GM21529 (cell line): ENCODE data around the gene CARM1.

Experiments
- ATAC-seq: cut with Tn5 transposase; IDR thresholded peaks from one replicate; pipeline ENCODE4 v1.9.1; 2021; ENCODE audit not compliant: unreplicated experiment

The CARM1 gene

DNA sequence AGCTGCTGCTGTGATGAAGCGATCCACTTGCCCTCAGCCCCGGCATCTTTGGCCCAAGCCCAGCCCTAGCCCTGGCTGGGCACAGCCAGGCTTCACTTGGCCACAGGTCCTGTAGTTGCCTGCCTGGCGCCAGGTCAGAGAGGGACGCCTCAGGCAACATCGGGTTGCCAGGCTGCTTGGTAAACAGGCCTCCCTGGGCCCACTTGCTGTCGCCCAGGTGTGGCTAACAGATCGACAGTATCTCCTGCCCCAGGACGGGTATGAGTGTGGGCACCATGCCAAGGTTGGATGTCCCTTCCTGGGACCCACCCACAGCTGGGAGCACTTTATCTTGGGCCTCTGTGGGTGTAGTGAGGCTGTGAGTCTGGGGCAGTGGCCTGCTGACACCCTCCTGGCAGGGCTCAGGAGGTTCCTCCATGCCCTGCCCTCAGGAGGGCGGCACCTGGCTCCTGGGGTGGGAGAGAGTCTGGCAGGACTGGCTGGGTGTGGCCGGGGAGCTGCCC lies 27.8 kb downstream of the CARM1 start:
- ATAC-seq = no peak

DNA sequence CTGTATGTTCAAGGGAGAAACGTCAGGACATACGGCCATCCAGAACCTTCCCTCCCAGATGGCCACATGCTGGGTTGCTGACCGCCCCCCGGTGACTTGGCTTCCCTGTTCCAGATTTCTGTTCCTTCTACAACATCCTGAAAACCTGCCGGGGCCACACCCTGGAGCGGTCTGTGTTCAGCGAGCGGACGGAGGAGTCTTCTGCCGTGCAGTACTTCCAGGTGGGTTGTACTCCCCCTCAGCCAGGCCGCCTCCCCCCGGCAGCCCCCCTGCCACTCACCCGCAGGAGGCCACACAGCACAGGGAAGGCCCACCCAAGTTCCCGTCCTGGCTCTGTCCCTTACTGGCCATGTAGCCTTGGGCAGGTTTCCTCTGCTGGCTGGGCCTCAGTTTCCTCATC lies 36.6 kb downstream of the CARM1 start:
- ATAC-seq = no peak

DNA sequence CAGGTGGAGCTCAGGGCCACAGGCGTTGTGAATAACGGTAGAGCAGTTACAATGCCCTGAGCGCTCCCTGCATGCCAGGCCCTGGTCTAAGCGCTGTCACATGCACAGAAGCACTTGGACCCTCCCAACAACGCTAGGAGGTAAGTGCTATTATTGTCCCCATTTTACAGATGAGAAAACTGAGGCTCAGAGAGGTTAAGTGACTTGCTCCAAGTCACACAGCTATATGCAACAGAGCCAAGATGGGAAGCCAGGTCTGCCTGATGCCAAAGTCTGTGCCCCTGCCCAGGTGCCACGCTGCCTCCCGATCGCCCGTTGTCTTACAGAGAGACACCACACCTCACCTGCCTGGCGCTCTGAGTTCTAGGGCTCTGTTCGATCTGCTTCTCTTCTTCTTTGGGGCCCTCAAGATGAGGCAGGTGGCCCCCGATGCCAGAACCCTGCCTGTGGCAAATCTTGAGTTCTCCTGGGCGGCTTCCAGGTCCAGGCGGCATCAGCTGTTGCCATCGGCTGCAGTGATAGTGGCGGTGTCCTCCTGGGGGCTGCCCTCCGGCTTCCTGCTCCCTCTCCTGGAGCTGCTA lies 37.1 kb downstream of the CARM1 start:
- no peak for ATAC-seq

DNA sequence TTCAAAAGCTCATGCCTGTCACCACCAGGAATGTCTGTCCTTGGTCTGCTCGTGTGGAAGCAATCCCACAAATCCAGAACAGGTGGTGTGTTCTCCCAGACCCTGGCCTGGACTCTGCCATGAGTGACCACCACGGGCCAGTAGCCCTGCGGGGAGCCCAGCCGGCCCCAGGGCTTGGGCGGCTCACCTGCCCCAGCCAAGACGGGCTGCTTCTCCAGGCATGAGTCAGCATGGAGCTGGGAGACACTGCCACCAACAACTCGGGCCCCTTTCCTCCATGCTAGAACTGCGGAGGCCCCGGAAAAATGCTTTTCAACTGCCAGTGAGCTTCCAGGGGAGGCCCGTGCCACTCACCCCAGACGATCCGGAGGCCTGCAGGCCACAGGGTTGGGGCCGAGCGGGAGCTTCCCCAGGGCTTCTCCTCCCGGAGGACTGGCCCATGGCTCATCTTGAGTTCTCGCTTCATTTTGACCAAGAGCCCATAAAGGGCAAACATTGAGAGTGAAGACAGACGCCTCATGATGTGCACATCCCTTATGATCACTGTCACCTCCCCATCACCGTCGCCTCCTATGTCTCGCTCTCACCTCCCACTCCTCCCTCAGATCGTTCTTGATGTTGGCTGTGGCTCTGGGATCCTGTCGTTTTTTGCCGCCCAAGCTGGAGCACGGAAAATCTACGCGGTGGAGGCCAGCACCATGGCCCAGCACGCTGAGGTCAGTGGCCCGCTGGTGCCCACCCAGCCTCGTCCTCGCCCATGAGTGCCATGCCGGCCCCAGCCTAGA lies 40.4 kb downstream of the CARM1 start:
- ATAC-seq = no peak

DNA sequence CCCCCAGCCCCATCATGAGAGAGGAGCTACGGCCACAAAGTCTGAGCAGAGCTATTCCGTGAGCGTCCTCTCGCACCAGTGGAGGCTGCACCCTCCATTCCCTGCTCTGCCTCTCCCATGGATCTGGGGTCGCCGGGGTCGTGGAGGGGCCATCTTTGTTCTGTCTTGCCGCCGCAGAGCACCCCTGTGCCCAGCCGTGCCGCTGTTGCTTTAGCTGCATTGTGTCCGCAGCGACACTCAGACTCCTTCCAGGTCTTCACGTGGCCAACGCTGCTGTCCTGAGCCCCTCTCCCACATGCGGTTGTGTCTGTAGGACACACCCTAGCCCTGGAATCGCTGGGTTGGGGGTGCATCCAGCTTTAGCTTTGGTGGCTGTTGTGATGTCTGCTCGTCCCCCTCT lies 41.3 kb downstream of the CARM1 start:
- ATAC-seq = no peak

DNA sequence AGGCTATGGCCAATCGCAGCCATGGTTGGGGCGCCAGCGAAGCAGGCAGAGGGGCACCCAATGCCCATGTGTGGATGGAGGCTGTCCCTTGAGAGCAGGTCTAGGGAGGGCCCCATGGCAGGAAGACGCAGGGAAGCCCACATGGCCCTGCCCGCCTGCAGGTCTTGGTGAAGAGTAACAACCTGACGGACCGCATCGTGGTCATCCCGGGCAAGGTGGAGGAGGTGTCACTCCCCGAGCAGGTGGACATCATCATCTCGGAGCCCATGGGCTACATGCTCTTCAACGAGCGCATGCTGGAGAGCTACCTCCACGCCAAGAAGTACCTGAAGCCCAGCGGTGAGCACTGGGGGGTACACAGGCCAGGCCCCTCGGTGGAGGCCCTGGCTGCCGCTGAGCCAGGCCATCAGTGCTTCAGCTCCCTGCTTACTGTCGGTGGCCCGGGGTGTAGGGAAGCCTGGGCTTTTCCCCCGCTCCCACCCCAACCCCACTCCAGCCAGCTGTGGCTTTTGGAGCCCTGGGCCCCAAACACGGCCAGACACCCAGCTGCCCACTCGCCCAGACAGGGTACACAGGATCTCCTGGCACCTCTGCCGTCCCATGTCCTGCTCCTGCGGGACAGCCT lies 42.5 kb downstream of the CARM1 start:
- ATAC-seq = no peak

DNA sequence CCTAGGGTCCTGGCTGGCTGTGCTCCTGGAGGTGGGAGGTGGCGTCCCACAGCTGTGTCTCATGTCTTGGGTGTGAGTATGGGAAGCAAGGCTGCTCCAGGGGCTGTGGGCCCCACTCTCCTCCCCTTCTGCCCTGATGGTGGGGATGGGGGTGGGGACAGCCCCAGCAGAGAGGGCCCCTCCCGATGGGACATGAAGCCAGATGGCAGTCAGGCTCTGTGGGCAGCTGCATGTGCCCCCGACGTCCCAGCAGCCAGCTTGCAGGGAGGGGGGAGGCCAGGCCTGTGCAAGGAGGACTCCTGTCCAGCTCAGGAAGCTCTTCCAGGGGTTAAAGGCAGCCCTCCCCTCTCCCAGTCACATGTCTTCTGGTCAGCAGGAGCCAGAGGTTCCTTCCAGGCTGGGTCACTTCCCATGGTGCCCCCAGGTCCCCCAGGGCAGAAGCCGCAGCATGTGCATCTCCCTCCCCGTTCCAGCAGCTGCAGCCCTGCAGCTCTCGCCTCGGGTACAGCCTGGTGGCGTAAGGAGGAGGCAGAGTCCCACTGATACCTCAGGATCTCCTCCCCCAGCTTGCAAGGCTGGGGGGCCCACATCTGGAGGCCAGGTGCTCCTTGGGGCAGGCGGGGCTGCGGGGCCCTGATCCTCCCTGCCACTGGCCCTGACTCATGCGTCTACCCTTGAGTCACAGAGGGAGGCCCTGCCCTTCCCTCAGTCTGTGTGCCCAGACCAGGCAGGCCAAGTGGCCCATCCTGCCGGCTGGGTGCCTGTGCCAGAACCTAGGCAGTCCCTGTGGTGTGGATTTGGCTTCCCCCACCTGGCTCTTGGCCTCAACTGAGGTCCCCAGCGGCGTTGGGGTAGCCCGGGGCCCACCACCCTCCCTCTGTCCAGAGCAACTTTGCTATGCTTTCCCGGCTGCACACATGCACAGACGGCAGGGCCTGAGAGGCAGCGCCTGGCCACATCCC lies 44.1 kb downstream of the CARM1 start:
- no peak for ATAC-seq

DNA sequence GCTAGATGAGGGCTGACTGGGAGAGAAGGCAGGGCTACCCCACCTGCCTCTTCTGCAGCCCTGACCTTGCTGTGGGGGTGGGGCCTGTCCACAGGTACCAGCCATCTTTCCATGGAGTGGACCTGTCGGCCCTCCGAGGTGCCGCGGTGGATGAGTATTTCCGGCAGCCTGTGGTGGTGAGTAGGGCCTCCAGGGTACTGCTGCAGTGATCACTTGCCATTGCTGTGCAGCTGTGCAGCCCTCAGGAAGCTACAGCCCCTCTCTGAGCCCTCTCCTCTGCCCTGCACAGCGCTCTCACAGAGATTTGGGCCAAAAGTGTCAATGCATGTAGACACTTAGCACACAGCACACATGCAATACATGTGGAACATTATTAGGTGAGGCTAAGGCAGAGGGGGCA lies 45.2 kb downstream of the CARM1 start:
- ATAC-seq = no peak

DNA sequence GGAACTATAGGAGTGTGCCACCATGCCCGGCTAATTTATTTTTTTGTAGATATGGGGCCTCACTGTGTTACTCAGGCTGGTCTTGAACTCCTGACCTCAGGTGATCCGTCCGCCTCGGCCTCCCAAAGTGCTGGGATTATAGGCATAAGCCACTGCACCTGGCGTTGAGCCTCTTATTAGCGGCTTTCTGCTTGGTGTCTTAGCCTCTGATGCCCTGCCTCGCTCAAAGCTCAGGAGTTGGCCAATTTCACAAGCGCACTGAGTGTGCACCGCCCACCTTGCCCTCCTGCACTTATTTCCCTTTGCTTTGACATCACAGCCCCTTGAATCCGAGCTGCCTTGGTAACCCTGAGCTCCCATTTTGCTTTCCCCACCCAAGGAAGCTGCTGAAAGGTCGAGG lies 47.0 kb downstream of the CARM1 start:
- ATAC-seq = no peak

DNA sequence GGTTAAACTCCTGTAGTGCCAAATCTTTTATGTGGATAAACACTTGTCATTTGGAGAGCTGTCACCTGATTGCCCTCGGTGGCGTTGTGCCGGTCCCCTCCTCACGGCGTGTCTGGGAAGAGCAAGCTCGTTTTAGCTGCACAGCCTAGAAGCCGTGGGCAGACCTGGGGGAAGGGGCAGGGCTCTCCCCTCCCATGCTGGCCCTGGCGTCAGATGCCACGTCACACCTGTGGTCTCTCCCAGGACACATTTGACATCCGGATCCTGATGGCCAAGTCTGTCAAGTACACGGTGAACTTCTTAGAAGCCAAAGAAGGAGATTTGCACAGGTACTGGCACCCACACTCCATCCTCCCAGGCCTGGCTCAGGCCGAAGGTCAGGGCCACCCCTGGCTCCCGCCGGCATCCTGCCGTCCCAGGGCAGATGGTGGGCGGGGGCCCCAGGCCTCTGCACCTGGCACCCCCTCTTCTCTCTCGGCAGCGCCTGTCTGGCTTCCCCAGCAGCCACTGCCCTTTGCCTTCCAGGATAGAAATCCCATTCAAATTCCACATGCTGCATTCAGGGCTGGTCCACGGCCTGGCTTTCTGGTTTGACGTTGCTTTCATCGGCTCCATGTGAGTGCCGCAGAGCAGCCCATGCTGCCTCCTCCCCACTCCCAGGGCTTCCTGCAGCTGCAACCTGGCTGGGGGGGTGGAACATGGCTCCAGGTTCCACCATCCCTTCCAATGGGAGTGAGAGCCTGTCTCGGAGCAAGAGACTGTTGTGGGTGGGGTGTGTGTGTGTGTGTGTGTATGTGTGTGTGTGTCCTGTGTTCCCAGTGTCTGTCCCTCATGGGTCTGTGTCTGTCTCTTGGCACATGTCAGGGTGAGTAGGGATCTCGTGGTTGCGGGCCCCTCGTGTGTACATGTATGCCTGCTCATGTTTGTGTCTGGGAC lies 48.3 kb downstream of the CARM1 start:
- ATAC-seq = no peak

DNA sequence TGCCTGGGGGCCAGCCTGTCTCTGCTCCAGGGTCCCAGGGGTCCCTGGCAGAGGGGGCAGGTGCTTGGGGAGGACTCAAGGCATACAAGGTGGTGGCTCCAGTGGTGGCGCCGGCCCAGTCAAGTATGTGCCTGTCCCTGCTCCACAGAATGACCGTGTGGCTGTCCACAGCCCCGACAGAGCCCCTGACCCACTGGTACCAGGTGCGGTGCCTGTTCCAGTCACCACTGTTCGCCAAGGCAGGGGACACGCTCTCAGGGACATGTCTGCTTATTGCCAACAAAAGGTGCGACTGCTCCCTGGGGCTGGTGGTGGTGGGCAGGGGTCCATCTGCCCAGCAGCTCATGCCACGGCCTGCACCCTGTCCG lies 48.9 kb downstream of the CARM1 start:
- ATAC-seq = no peak

DNA sequence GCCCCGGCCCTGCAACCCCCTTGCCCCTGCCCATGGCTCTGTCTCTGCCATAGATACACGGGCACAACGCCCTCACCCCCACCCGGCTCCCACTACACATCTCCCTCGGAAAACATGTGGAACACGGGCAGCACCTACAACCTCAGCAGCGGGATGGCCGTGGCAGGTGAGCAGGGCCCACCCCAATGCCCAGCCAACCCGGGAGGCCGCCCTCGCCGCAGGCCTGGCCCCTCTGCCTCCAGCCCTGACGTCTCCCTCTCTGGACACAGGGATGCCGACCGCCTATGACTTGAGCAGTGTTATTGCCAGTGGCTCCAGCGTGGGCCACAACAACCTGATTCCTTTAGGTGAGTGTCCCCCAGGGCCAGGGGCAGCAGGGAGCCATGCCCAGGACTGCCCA lies 49.4 kb downstream of the CARM1 start:
- no peak for ATAC-seq

DNA sequence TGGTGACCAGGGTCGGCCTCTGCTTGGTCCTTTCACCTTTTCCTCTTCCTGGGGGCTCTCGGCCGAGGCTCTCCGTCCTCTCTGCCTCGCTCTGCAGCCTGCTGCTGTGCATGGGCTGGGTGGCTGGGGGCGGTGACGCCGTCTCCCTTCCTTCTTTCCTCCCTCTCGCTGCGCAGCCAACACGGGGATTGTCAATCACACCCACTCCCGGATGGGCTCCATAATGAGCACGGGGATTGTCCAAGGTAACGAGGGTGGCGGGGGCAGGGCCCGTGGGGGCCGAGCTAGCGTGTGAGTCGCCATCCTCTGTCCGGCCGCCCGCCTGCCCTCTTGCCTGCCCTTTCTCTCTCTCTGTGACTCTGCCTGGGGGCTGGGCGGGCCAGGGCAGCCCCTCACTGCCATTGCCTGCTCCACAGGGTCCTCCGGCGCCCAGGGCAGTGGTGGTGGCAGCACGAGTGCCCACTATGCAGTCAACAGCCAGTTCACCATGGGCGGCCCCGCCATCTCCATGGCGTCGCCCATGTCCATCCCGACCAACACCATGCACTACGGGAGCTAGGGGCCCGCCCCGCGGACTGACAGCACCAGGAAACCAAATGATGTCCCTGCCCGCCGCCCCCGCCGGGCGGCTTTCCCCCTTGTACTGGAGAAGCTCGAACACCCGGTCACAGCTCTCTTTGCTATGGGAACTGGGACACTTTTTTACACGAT lies 50.0 kb downstream of the CARM1 start:
- no peak for ATAC-seq

DNA sequence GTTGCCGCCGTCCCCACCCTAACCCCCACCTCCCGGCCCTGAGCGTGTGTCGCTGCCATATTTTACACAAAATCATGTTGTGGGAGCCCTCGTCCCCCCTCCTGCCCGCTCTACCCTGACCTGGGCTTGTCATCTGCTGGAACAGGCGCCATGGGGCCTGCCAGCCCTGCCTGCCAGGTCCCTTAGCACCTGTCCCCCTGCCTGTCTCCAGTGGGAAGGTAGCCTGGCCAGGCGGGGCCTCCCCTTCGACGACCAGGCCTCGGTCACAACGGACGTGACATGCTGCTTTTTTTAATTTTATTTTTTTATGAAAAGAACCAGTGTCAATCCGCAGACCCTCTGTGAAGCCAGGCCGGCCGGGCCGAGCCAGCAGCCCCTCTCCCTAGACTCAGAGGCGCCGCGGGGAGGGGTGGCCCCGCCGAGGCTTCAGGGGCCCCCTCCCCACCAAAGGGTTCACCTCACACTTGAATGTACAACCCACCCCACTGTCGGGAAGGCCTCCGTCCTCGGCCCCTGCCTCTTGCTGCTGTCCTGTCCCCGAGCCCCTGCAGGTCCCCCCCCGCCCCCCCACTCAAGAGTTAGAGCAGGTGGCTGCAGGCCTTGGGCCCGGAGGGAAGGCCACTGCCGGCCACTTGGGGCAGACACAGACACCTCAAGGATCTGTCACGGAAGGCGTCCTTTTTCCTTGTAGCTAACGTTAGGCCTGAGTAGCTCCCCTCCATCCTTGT lies 50.7 kb downstream of the CARM1 start:
- no peak for ATAC-seq

DNA sequence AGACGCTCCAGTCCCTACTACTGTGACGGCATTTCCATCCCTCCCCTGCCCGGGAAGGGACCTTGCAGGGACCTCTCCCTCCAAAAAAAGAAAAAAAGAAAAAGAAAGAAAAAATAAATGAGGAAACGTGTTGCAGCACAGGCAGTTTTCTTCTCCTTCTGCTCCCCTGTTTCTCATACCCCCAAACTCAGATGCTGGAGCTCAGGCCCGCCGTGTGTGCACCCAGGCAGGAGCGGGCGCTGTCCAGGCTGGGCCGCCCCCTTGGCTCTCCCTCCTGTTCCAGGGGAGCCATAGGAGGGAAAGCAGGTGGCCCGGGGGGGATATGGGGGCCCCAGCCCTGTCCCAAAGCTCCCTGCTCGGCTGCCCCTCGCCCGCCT lies 51.3 kb downstream of the CARM1 start:
- no peak for ATAC-seq

DNA sequence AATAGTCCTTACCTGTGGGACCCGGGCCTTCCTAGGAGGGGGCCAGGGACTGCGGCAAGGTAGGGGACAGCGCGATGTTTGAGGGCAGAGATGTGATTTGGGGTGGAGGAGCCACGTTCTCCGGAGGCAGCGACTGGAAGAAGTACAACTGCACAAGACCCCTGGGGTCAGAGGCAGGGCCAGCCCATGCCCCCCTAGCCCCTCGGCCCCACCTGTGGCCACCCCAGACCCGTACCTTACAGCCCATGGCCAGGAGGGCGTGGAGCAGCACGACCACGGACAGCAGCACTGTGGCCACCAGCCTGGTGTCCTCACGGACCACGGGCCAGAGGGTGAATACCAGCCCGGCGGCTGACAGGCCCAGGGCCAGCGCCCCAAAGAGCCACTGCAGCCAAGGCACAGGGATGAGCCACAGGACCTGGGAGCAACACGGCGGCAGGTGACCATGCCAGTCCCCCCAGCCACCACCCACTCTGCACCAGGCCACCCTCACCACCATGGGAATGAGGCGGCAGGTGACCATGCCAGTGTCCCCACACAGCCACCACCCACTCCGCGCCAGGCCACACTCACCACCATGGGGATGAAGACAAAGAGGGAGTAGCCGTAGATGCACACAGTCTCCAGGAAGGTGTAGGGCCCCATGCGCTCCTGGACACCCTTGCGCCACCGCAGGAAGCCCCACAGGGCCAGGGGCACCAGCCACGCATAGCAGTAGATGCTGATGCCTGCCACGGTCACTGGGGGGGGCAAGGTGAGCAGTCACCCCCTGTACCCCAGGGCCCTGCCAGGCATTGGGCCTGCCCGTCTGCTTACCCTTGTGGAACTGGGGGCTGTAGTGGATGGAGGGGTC lies 52.1 kb downstream of the CARM1 start:
- ATAC-seq = no peak

DNA sequence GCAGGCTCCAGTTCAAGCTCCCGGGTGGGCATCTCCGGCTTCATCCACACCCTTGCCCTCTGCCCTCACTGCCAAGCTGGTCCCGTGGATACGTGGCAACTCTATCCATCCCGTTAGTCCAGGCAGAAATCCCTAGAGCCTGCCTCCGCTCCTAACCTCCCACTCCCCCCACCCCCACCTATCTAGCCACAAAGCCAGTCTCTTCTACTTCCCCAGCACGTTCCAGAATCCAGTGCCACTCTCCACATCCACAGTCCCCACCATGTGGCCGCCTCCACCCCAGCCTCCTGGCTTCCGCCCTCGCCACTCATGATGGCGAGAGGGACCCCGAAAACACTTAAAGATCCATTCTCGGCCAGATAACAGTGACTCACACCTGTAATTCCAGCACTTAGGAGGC lies 53.2 kb downstream of the CARM1 start:
- ATAC-seq = no peak
